Muscle of leg (tissue), 11 donors: ENCODE data around the gene PRKG1. TPM values are rescaled to one million over a fixed set of nuclear protein-coding genes. Genes with fewer than 3 reads are reported as not detected.

ENCODE experiments used
- DNase-seq: peaks from one replicate; pipeline ENCODE4 v3.0.0; 2013
- H3K27ac ChIP-seq: one replicate; pipeline ENCODE4 v1.5.1; 2013; ENCODE audit warnings: mild to moderate bottlenecking, low read length, control low read depth
- H3K27me3 ChIP-seq: one replicate; pipeline ENCODE4 v1.6.1; 2013; ENCODE audit warnings: low read length; ENCODE audit not compliant: control insufficient read depth, insufficient read depth
- H3K36me3 ChIP-seq: one replicate; pipeline ENCODE4 v1.6.1; 2013; ENCODE audit warnings: low read length; ENCODE audit not compliant: control insufficient read depth, insufficient read depth
- H3K4me1 ChIP-seq: one replicate; pipeline ENCODE4 v1.6.1; 2013; ENCODE audit warnings: low read length; ENCODE audit not compliant: control insufficient read depth, insufficient read depth
- H3K4me3 ChIP-seq: one replicate; pipeline ENCODE4 v1.5.1; 2013; ENCODE audit warnings: low read length, control low read depth
- H3K9me3 ChIP-seq: replicated peaks from 2 replicates; pipeline ENCODE4 v1.6.1; 2013; ENCODE audit warnings: low read depth, low read length; ENCODE audit not compliant: control insufficient read depth
- WGBS: methylation state at CpG from one replicate; pipeline ENCODE4 v1.1.5; 2013; ENCODE audit warnings: missing lambda C conversion rate; ENCODE audit not compliant: insufficient coverage; 5-methylcytosine and 5-hydroxymethylcytosine counted together
- polyA plus RNA-seq, 8 donors: library from polyadenylated mRNA; unstranded; fragments of 120-200 nt; gene quantifications; one replicate each; pipeline versions ENCODE4 v1.2.1 to v1.2.3, GENCODE V29; 2013; ENCODE audit warnings: inconsistent platforms in 1 of 8, low replicate concordance in 1 of 8; ENCODE audit not compliant: insufficient read length in 8 of 8, insufficient read depth in 1 of 8
- total RNA-seq: library from RNA; stranded (reverse); fragments of 120-200 nt; gene quantifications from one replicate; pipeline ENCODE4 v1.2.4, GENCODE V29; 2013

PRKG1 gene
- total and polyA plus RNA-seq, 9 donors = 23.3 to 59.2 (median 50.3) TPM

DNA sequence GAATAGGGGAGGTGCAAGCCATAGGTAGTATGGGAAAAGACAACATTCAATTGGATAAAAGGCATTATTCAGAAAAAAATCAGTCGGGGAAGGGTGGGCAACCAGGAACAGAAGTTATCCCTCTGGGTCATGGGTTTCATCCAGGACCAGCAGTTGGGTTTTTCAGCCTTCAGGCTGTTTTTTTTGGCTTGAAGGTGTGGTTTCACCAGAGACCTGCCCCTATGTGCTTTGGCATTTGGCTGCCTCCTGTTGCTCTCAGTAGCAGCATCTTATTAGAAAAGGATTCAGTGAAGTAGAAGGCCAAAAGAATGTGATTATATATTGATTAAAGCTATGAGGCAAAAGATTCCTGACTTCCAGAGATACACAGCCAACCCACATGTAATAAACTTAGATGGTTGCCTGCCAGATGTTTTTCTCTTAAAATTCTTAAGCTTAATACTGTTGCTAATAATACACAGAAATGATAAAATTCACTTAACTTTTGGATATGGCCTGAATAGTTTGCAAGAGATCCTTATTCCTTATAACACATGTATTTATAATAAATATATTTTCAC, 876.8 kb downstream of the PRKG1 start:
- H3K27ac ChIP-seq = no peak overlapping the region

DNA sequence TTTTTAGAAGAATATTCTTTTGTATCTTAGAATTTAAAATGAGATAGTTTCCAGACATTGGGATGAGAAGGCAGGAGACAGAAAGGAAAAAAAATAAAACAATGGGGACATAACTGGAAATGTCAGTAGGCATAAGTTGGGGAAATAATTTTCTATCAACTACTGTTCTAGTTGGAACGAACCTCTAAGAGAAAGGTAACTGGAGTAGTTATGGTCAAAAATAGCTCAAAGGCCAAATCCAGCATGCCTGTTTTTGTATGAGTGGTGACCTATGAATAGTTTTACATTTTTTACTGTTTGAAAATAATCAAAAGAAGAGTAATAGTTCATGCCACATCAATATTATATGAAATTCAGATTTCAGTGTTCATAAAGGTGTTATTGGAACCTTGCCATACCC, 877.3 kb downstream of the PRKG1 start:
- H3K9me3 ChIP-seq = no peaks in the 10 kb centered on the region
- H3K4me3 ChIP-seq = no peak overlapping the region
- WGBS = no CpG with 5 or more reads among the region's 1 CpG
- peak; percentile 33 for DNase-seq
- H3K36me3 ChIP-seq = no peaks in the 10 kb centered on the region
- H3K27me3 ChIP-seq = no peaks in the 10 kb centered on the region
- peak overlapping the region; percentile 64 for H3K27ac ChIP-seq
- H3K4me1 ChIP-seq = peaks cover 9% of the 10 kb centered on the region

More for the DNA sequence above, 876.8 kb downstream of the PRKG1 start:
- Histone ChIP-seq H3K4me1 (peaks cover 9% of the 10 kb centered on the region), H3K4me3 (no peak overlapping the region), H3K27me3 (no peaks in the 10 kb centered on the region), H3K9me3 (no peaks in the 10 kb centered on the region), H3K36me3 (no peaks in the 10 kb centered on the region)
- DNase-seq = peak; percentile 66
- 44% methylated on average over 1 of the region's 1 CpG for WGBS

DNA sequence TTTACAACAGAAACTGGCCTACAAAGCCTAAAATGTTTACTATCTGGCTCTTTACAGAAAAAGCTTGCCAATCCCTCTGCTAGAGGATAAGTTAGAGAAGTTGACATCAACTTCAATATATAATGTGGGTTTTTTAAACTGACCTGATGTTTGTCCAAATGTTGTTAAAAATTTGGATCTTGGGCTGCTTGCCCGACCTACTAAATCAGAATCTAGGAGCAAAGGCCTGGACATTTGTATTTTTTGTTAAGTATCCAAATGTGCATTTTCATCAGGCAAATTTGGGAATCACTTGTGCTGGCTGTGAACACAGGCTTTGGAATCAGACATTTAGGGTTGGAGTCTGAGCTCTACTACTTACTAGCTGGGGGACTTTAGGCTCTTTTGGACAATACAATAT, 877.8 kb downstream of the PRKG1 start:
- H3K4me3 ChIP-seq = no peak overlapping the region
- H3K36me3 ChIP-seq = no peaks in the 10 kb centered on the region
- peak; percentile 89 for DNase-seq
- peaks cover 9% of the 10 kb centered on the region for H3K4me1 ChIP-seq
- no peaks in the 10 kb centered on the region for H3K27me3 ChIP-seq
- no CpG with 5 or more reads among the region's 1 CpG for WGBS
- H3K27ac ChIP-seq = peak overlapping the region; percentile 64
- no peaks in the 10 kb centered on the region for H3K9me3 ChIP-seq

DNA sequence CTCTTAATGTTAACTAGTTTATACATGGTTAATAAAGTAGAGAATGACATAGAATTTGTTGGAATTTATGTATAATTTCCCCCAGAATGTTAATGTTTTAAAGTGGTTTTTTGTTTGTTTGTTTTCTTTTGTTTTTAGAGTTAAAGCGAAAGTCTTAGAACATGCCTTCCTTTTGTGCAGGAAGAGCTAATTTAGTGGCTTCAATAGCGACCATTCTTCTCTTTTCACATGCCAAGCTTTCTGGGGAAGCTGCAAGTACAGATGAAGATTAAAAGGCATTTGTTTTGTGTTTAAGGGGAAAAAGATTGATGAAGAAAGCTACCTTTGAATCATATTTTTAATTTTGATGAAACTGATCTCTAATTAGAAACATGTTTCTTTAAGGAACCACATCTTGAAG, 881.4 kb downstream of the PRKG1 start:
- Histone ChIP-seq H3K36me3 (no peaks in the 10 kb centered on the region), H3K4me1 (peaks cover 7% of the 10 kb centered on the region)
- WGBS = no CpG with 5 or more reads among the region's 2 CpGs

GRCh38 chr10:51956822-51957221, 882.5 kb downstream of the PRKG1 start:
- Histone ChIP-seq H3K27ac (no peak overlapping the region), H3K9me3 (no peaks in the 10 kb centered on the region), H3K36me3 (no peaks in the 10 kb centered on the region), H3K4me3 (no peak overlapping the region), H3K27me3 (no peaks in the 10 kb centered on the region), H3K4me1 (peaks cover 3% of the 10 kb centered on the region)
- no peak for DNase-seq

More for the DNA sequence above, 881.4 kb downstream of the PRKG1 start:
- DNase-seq = no peak
- Histone ChIP-seq H3K27ac (no peak overlapping the region), H3K27me3 (no peaks in the 10 kb centered on the region), H3K9me3 (no peaks in the 10 kb centered on the region), H3K4me3 (no peak overlapping the region)

DNA sequence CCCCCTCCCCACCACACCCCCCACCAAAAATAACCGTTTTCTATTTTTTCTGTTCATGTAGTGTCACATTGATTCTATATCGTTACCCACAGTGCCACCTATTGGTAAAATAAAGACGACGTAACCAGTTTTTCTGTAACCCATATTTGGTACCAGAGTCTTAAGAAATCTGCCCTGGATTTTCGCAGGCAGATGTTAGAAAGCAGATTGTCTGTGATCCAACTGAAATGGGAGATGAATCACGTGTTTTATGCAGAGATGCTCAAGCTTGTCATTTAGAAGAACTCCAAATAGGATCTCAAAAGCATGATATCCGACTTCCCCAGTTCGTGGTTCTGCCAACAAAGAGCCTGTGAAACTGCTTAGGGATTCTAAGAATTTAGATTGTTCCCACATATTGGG, 886.2 kb downstream of the PRKG1 start:
- no peaks in the 10 kb centered on the region for H3K9me3 ChIP-seq
- no peaks in the 10 kb centered on the region for H3K36me3 ChIP-seq
- no peaks in the 10 kb centered on the region for H3K27me3 ChIP-seq
- H3K27ac ChIP-seq = no peak overlapping the region
- H3K4me3 ChIP-seq = no peak overlapping the region
- peaks cover 3% of the 10 kb centered on the region for H3K4me1 ChIP-seq
- WGBS = 0% methylated on average over 2 of the region's 8 CpGs
- peak; percentile 90 for DNase-seq

DNA sequence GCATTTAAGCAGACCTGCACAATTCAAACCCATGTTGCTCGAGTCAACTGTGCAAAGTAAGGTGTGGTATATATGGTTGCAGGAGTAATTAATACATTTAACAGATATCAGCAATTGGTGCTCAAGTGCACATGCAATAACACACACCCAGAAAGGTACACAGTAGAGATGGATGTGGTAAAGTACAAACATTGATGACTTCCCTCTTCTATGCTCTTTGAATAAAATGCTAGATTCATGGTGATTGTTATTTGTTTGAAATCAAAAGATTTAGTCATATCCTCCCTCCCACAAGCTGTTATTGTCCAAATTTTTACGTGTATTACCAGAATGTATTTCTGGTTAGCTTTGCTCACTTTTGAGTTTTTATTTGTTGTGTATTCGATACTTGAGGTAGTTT, 887.1 kb downstream of the PRKG1 start:
- Histone ChIP-seq H3K36me3 (no peaks in the 10 kb centered on the region), H3K27ac (no peak overlapping the region), H3K9me3 (no peaks in the 10 kb centered on the region), H3K27me3 (no peaks in the 10 kb centered on the region), H3K4me3 (no peak overlapping the region), H3K4me1 (peaks cover 3% of the 10 kb centered on the region)
- WGBS = 100% methylated on average over 1 of the region's 3 CpGs
- no peak for DNase-seq

DNA sequence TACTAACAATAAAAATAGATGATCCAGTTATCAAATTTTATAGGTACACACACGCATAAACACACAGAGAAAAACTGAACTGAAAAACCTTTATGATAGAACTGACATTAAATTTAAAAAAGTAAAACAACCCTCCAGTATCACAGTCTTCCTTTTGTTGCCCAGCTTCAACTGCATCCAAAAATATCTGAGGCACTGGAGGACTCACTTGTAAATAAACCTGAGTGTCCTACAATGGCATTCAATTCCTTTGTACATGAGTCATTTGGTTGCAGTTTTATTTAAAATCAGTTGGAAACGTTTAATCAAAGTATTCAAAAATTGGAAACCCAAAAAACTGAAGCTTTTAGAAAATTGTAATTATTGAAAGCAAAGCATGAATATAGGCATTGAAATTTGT, 890.3 kb downstream of the PRKG1 start:
- H3K9me3 ChIP-seq = no peaks in the 10 kb centered on the region
- H3K4me1 ChIP-seq = peaks cover 3% of the 10 kb centered on the region
- no peak overlapping the region for H3K27ac ChIP-seq
- H3K27me3 ChIP-seq = no peaks in the 10 kb centered on the region
- H3K4me3 ChIP-seq = no peak overlapping the region
- WGBS = no CpG with 5 or more reads among the region's 2 CpGs
- no peaks in the 10 kb centered on the region for H3K36me3 ChIP-seq
- DNase-seq = no peak

GRCh38 chr10:51965451-51965850, 891.2 kb downstream of the PRKG1 start:
- Histone ChIP-seq H3K27me3 (no peaks in the 10 kb centered on the region), H3K4me1 (peaks cover 3% of the 10 kb centered on the region), H3K4me3 (no peak overlapping the region), H3K36me3 (no peaks in the 10 kb centered on the region), H3K27ac (no peak overlapping the region), H3K9me3 (no peaks in the 10 kb centered on the region)
- DNase-seq = no peak

DNA sequence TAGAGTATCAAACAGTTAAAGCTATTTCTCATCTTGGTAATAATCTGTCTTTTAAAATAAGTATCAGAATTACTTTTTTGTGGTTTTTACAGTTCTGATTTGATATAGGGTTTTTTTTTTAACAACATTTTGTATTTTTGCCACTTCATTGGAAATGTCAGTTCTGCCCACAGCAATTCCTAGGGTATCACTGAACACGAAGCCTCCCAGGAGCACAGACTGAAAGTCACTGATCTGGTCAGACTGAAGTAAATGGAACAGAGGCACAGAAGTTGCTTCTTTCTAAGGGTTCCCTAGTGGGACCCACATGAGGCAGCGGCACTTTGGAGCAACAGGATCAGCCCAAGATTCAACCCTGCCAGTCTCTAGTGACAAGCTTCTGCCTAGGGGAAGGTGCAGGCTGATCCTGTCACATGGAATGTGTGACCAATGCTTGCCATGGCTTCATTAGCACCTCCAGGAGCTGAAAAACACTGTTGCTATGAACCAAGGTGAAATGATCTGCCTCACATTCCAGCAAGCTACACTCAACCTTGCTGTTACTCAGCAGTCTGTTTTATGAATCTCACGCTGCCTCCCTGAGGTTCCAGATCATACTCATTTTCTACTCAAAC, 898.6 kb downstream of the PRKG1 start:
- Histone ChIP-seq H3K36me3 (no peaks in the 10 kb centered on the region), H3K27me3 (no peaks in the 10 kb centered on the region), H3K4me3 (no peak overlapping the region), H3K9me3 (no peaks in the 10 kb centered on the region), H3K27ac (no peak overlapping the region), H3K4me1 (no peaks in the 10 kb centered on the region)
- DNase-seq = no peak
- WGBS = 88% methylated on average over 3 of the region's 3 CpGs

GRCh38 chr10:51980752-51981151, 906.5 kb downstream of the PRKG1 start:
- H3K4me3 ChIP-seq = no peak overlapping the region
- H3K9me3 ChIP-seq = no peaks in the 10 kb centered on the region
- no peaks in the 10 kb centered on the region for H3K36me3 ChIP-seq
- no peaks in the 10 kb centered on the region for H3K27me3 ChIP-seq
- H3K4me1 ChIP-seq = no peaks in the 10 kb centered on the region
- no peak for DNase-seq
- H3K27ac ChIP-seq = no peak overlapping the region
